GM10266 (cell line): ENCODE results near the gene ZNF575.

ENCODE experiments used
- DNase-seq: peaks from one replicate; pipeline ENCODE4 v3.0.0; 2012; ENCODE audit errors: extremely low spot score
- CTCF ChIP-seq: IDR thresholded peaks from 2 replicates; pipeline ENCODE4 v1.5.1; 2012; ENCODE audit warnings: mild to moderate bottlenecking, low read depth; ENCODE audit not compliant: control insufficient read depth, insufficient read depth; ENCODE audit errors: missing control alignments

ZNF575 gene

GRCh38 chr19:43534305-43534815 lies 1.4 kb downstream of the ZNF575 start:
- TF ChIP-seq CTCF = no peak
- peak; percentile 25 for DNase-seq

GRCh38 chr19:43534816-43535761 lies 2.1 kb downstream of the ZNF575 start:
- peak; percentile 54 for DNase-seq
- TF ChIP-seq CTCF = peak; percentile 47

- DNase-seq = no peak
- TF ChIP-seq CTCF = no peak
These were observed 5.9 kb downstream of the ZNF575 start for GRCh38 chr19:43538922-43539321.

- no peak for DNase-seq
- TF ChIP-seq CTCF = no peak
These were observed 7.4 kb downstream of the ZNF575 start for GRCh38 chr19:43540381-43540780.

- no peak for TF ChIP-seq CTCF
- DNase-seq = no peak
These were observed 9.1 kb downstream of the ZNF575 start for GRCh38 chr19:43541920-43542650.

GRCh38 chr19:43544077-43544476 lies 11.1 kb downstream of the ZNF575 start:
- no peak for DNase-seq
- no peak for TF ChIP-seq CTCF
